ENCODE results near the gene ANKRD28. TPM values are rescaled to one million over a fixed set of nuclear protein-coding genes. Genes with fewer than 3 reads are reported as not detected.

The ANKRD28 gene
- total and polyA plus RNA-seq, 2 of the 8 experiments (the other 6 are each of a cell fraction or from before 2014, with no cell fraction given), result 39.1 to 61.7 TPM

DNA sequence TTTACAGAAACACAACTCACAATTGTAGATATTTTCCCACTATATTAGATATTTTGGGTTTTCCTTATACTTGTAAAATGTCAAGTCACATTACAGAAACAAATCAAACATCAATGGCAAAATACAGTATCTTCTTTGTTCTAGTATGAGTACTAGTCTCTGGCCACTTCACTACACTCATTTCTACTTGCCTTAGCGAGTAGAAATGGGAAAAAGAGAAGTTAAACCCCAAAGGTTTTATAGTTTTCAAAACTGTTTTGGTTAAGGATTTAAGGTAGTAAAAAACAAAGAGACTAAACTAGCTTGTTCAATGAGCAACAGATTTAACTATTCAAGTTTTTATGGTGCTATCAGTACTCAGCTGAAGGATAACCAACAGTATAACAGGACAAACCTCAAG is 114.5 kb downstream of the ANKRD28 start:
- no peak for FAIRE-seq
- WGBS, 2 experiments (ENCODE audit: extremely low coverage in 1 of 2, insufficient coverage in 1 of 2, insufficient read length in 1 of 2, insufficient replicate concordance in 2 of 2, low coverage in 1 of 2, low lambda C conversion rate in 2 of 2, missing lambda C conversion rate in 1 of 2), result 82% methylated on average over 1 of the region's 1 CpG; no CpG with 5 or more reads in 1 of the 2 experiments

More for the DNA sequence above, 114.5 kb downstream of the ANKRD28 start:
- peaks cover 4 to 41% (median 24%) of the 10 kb centered on the region in 4 experiments; a peak in 7 of 8 replicates for H3K36me3 ChIP-seq (ENCODE audit: control insufficient read depth in 2 of 4, insufficient read depth in 4 of 4, low read length in 3 of 4)
- no peak overlapping the region for H2BK5ac ChIP-seq (ENCODE audit: low read depth, low read length)
- no peaks in the 10 kb centered on the region for H3K27me3 ChIP-seq (replicated peaks in 1 of 4; ENCODE audit: control insufficient read depth in 3 of 4, extremely low read depth in 1 of 4, insufficient read depth in 3 of 4, low read length in 3 of 4)
- H3K14ac ChIP-seq (ENCODE audit: insufficient read length), result no peak overlapping the region
- H3K56ac ChIP-seq (replicated peaks; ENCODE audit: insufficient read length, low read depth, low read length), result no peak overlapping the region
- no peak overlapping the region for H2BK15ac ChIP-seq (ENCODE audit: low read length)
- no peak for DNase-seq (ENCODE audit: low read depth in 1 of 2, low spot score in 2 of 2)
- H3K23ac ChIP-seq (ENCODE audit: insufficient read length), result no peak overlapping the region
- no peak overlapping the region for H3K4me3 ChIP-seq (ENCODE audit: extremely low read depth in 1 of 4, insufficient read depth in 2 of 4, low read depth in 3 of 4, low read length in 4 of 4)
- H2AFZ ChIP-seq (ENCODE audit: low read length), result no peak overlapping the region
- TF ChIP-seq SP4 (IDR thresholded peaks at IDR 0.05; ENCODE audit: low read length), result no peak
- H3K18ac ChIP-seq (ENCODE audit: extremely low read depth, low read length), result no peak overlapping the region
- H3K4me1 ChIP-seq (replicated peaks in 1 of 4; ENCODE audit: control insufficient read depth in 3 of 4, insufficient read depth in 4 of 4, low read length in 3 of 4), result no peaks in the 10 kb centered on the region
- H2AK5ac ChIP-seq (ENCODE audit: low read depth, low read length), result no peak overlapping the region
- no peaks in the 10 kb centered on the region for H4K20me1 ChIP-seq (replicated peaks in 1 of 2; ENCODE audit: control insufficient read depth in 1 of 2, insufficient read depth in 2 of 2, low read length in 2 of 2)
- POLR2A ChIA-PET (ENCODE audit: partially characterized antibody), result no interaction called here
- no peaks in the 10 kb centered on the region for H3K79me1 ChIP-seq (ENCODE audit: low read depth, low read length)
- no peaks in the 10 kb centered on the region for H3K23me2 ChIP-seq (ENCODE audit: low read depth, low read length)
- no peak overlapping the region for H3K4ac ChIP-seq (replicated peaks; ENCODE audit: insufficient read length, low read depth, low read length)
- no peak overlapping the region for H4K8ac ChIP-seq (ENCODE audit: extremely low read depth, insufficient read depth, low read length)
- CTCF ChIA-PET (ENCODE audit: partially characterized antibody), result interaction anchor here (0.5 to 0.6 kb wide), 2 partner anchors 483 to 674 kb away, joined by 3 read pairs; no protein-coding TSS in a partner anchor
- H2BK12ac ChIP-seq (ENCODE audit: low read depth, low read length), result no peak overlapping the region
- H3K9me3 ChIP-seq (ENCODE audit: insufficient read depth in 2 of 2, low read depth in 1 of 2, low read length in 1 of 2), result no peaks in the 10 kb centered on the region
- no peak overlapping the region for H4K91ac ChIP-seq (replicated peaks; ENCODE audit: insufficient read length, low read length)
- H3K4me2 ChIP-seq (ENCODE audit: insufficient read depth in 1 of 2, low read depth in 2 of 2, low read length in 2 of 2), result no peak overlapping the region
- H3K9ac ChIP-seq (replicated peaks in 1 of 4; ENCODE audit: extremely low read depth in 1 of 4, low read depth in 3 of 4, low read length in 3 of 4), result no peak overlapping the region
- H2BK20ac ChIP-seq (ENCODE audit: low read length), result no peak overlapping the region
- H2BK120ac ChIP-seq (replicated peaks; ENCODE audit: low read depth, low read length), result no peak overlapping the region
- no peak overlapping the region for H4K5ac ChIP-seq (ENCODE audit: insufficient read length, low read depth, low read length)
- no peaks in the 10 kb centered on the region for H3K79me2 ChIP-seq (ENCODE audit: control insufficient read depth in 1 of 2, insufficient read depth in 2 of 2, low read length in 2 of 2)
- H3K27ac ChIP-seq (ENCODE audit: low read depth, low read length), result no peak overlapping the region
